Activated CD8-positive, alpha-beta memory T cell treated with anti-CD3 and anti-CD28 coated beads, Interleukin-2, amount 10 ng/mL, durations not matched to agents 7 days and 5 days (primary cell): ENCODE measurements around the gene TIAM1. TPM values are rescaled to one million over a fixed set of nuclear protein-coding genes. Genes with fewer than 3 reads are reported as not detected.

Source experiments
- ATAC-seq: fragments of 150-1000 bp; cut with Tn5 transposase; one replicate; pipeline ENCODE4 v1.10.0; 2021; ENCODE audit warnings: moderate library complexity
- CTCF ChIA-PET: fragments of 350-600 bp; sonication (Branson Sonifier 250); formaldehyde crosslinking; loops from one replicate; lab custom pipeline; 2021; ENCODE audit warnings: antibody characterized with exemption; lab: Charles Lee
- DNase-seq: peaks from one replicate; pipeline ENCODE4 v3.0.0-alpha.2; 2020
- H3K27ac Mint-ChIP-seq: one replicate; pipeline ENCODE4 v1.8.0; 2021; ENCODE audit warnings: mild to moderate bottlenecking, mixed read lengths
- H3K27me3 Mint-ChIP-seq: one replicate; pipeline ENCODE4 v1.8.0; 2021; ENCODE audit warnings: mixed read lengths
- H3K36me3 Mint-ChIP-seq: one replicate; pipeline ENCODE4 v1.8.0; 2021; ENCODE audit warnings: mild to moderate bottlenecking, mixed read lengths
- H3K4me1 Mint-ChIP-seq: one replicate; pipeline ENCODE4 v1.8.0; 2021; ENCODE audit warnings: mixed read lengths
- H3K4me3 Mint-ChIP-seq: one replicate; pipeline ENCODE4 v1.8.0; 2021; ENCODE audit warnings: mild to moderate bottlenecking, moderate library complexity, mixed read lengths
- H3K9me3 Mint-ChIP-seq: one replicate; pipeline ENCODE4 v1.8.0; 2022; ENCODE audit warnings: low read depth, mixed read lengths
- total RNA-seq, 2 experiments: library from RNA; stranded (reverse); gene quantifications; one replicate each; pipeline ENCODE4 v1.2.3, GENCODE V29; 2021

Gene TIAM1
- total RNA-seq, 2 experiments from 2014 or later: 18.8 to 20.5 TPM

GRCh38 chr21:31262728-31263127, 81.3 kb downstream of the TIAM1 start:
- CTCF ChIA-PET: interaction anchor here (1.0 kb wide), 1 partner anchor 13 kb away, joined by 3 read pairs; no protein-coding TSS in a partner anchor
- Mint-ChIP-seq H3K36me3 (peaks cover 3% of the 10 kb centered on the region), H3K9me3 (no peaks in the 10 kb centered on the region), H3K4me3 (no peak overlapping the region), H3K27ac (no peak overlapping the region), H3K27me3 (peaks cover 10% of the 10 kb centered on the region), H3K4me1 (no peaks in the 10 kb centered on the region)
- DNase-seq (no peak), ATAC-seq (no peak)

GRCh38 chr21:31261759-31262158, 82.3 kb downstream of the TIAM1 start:
- Mint-ChIP-seq H3K27ac (no peak overlapping the region), H3K4me3 (no peak overlapping the region), H3K27me3 (peaks cover 9% of the 10 kb centered on the region), H3K4me1 (no peaks in the 10 kb centered on the region), H3K36me3 (peaks cover 3% of the 10 kb centered on the region), H3K9me3 (no peaks in the 10 kb centered on the region)
- DNase-seq (no peak), ATAC-seq (no peak)
- CTCF ChIA-PET: no interaction called here

DNA sequence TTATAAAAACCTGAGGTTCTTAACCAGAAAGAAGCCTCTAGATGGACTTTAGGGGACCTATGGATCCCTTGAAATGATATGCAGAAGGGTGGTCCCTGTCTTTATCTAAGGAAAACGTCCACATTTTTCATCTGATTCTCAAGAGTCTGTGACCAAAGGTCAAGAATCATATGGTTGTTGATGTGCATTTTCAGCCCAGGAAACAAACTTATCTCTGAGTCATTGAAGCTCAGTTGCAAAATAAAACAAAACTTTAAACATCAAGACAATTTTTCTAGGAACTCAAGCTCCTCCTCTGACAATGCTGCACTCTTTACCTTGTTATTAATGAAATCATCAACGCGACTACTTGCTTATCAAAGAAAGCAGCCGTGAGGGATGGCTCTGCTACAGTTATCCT, 83.3 kb downstream of the TIAM1 start:
- CTCF ChIA-PET: no interaction called here
- Mint-ChIP-seq H3K27me3 (peaks cover 9% of the 10 kb centered on the region), H3K36me3 (no peaks in the 10 kb centered on the region), H3K4me1 (no peaks in the 10 kb centered on the region), H3K27ac (no peak overlapping the region), H3K9me3 (no peaks in the 10 kb centered on the region), H3K4me3 (no peak overlapping the region)
- no peak for DNase-seq
- ATAC-seq: no peak

GRCh38 chr21:31258073-31258472, 86.0 kb downstream of the TIAM1 start:
- DNase-seq (no peak), ATAC-seq (no peak)
- CTCF ChIA-PET: no interaction called here
- peaks cover 2% of the 10 kb centered on the region for H3K27me3 Mint-ChIP-seq
- no peak overlapping the region for H3K4me3 Mint-ChIP-seq
- no peaks in the 10 kb centered on the region for H3K36me3 Mint-ChIP-seq
- H3K9me3 Mint-ChIP-seq: no peaks in the 10 kb centered on the region
- H3K27ac Mint-ChIP-seq: no peak overlapping the region
- H3K4me1 Mint-ChIP-seq: no peaks in the 10 kb centered on the region

DNA sequence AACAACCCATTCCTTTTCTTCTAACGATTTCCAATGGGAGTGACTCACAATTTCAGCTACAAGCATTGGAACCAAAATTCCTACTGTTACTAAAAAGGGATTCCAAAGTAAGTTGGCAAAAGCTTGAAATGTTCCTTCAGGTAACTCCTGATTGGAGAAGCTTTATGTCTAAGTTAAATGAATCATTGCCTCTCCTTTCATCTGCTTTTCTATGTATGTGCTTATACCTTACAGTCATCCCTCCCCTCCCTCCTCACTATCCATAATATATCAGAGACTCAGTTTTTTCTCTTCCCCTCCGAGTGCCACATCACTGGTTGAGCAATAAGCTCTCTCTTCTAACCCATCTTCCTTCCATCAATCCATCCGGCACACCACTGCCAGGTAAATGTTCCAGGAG, 86.8 kb downstream of the TIAM1 start:
- H3K27me3 Mint-ChIP-seq: peaks cover 2% of the 10 kb centered on the region
- ATAC-seq: no peak
- H3K4me3 Mint-ChIP-seq: no peak overlapping the region
- H3K27ac Mint-ChIP-seq: no peak overlapping the region
- CTCF ChIA-PET: no interaction called here
- H3K36me3 Mint-ChIP-seq: no peaks in the 10 kb centered on the region
- no peaks in the 10 kb centered on the region for H3K4me1 Mint-ChIP-seq
- DNase-seq: no peak
- no peaks in the 10 kb centered on the region for H3K9me3 Mint-ChIP-seq

- no peaks in the 10 kb centered on the region for H3K36me3 Mint-ChIP-seq
- no peaks in the 10 kb centered on the region for H3K4me1 Mint-ChIP-seq
- ATAC-seq (no peak), DNase-seq (no peak)
- no peaks in the 10 kb centered on the region for H3K9me3 Mint-ChIP-seq
- CTCF ChIA-PET: no interaction called here
- no peak overlapping the region for H3K4me3 Mint-ChIP-seq
- H3K27me3 Mint-ChIP-seq: peaks cover 2% of the 10 kb centered on the region
- H3K27ac Mint-ChIP-seq: no peak overlapping the region
Observed at GRCh38 chr21:31255896-31256295, 88.2 kb downstream of the TIAM1 start.

DNA sequence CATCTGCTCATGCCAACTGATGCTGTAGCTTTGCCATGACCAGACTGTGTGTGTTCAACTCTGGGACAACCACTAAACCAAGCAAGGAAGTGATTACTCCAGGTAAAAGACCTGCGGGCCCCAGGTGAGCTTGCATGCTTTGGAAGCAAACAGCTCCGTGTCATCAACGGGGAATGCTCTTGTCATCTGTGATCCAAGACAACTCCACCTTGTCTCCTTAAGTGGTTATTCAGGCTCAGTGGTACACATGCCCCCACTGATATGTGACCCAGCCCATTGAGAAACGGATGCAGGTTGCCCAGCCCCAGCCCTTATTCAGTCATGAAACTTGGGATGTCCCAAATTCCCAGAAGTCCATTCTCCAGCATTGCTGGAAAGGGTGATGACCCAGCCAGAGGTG, 89.0 kb downstream of the TIAM1 start:
- CTCF ChIA-PET: no interaction called here
- no peak for ATAC-seq
- no peaks in the 10 kb centered on the region for H3K27me3 Mint-ChIP-seq
- no peak overlapping the region for H3K27ac Mint-ChIP-seq
- no peak for DNase-seq
- H3K9me3 Mint-ChIP-seq: no peaks in the 10 kb centered on the region
- no peaks in the 10 kb centered on the region for H3K4me1 Mint-ChIP-seq
- no peaks in the 10 kb centered on the region for H3K36me3 Mint-ChIP-seq
- H3K4me3 Mint-ChIP-seq: no peak overlapping the region

DNA sequence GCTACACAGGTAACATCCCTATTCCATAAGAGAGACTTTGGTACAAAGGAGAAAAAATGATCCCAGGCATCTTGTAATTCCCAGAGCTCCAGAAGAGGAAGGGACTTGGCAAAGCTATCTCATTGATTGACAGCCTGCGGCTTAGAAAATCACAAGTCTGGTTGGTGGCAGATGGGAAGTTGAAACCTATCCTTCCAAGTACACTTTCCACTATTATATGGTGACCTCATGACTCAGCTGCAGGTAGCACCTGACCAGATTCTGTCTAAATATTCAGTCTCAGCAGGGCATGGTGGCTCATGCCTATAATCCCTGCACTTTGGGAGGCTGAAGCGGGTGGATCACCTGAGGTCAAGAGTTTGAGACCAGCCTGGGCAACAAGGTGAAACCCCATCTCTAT, 89.9 kb downstream of the TIAM1 start:
- DNase-seq: no peak
- Mint-ChIP-seq H3K27me3 (no peaks in the 10 kb centered on the region), H3K9me3 (no peaks in the 10 kb centered on the region), H3K4me1 (no peaks in the 10 kb centered on the region), H3K4me3 (no peak overlapping the region), H3K27ac (no peak overlapping the region), H3K36me3 (no peaks in the 10 kb centered on the region)
- ATAC-seq: no peak
- CTCF ChIA-PET: no interaction called here

DNA sequence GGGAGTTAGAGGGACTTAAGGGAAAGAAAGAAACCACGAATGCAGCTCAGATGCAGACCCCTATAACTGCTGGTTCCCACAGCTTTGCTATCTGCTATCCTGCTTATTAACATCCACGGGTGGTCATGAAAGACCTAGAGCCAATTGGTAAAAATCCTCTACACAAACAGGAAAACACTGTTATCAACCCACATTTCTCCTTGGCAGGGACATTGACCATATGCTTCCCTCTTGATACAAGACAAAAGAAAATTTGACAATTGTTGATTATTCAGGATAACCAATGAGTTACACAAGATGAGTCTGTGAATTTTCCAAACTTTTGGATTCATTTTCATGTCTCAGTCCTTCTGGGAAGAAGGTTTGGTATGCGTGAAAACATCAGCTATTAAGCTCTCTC, 90.4 kb downstream of the TIAM1 start:
- H3K36me3 Mint-ChIP-seq: no peaks in the 10 kb centered on the region
- no peaks in the 10 kb centered on the region for H3K4me1 Mint-ChIP-seq
- CTCF ChIA-PET: no interaction called here
- H3K4me3 Mint-ChIP-seq: no peak overlapping the region
- DNase-seq (no peak), ATAC-seq (no peak)
- no peaks in the 10 kb centered on the region for H3K27me3 Mint-ChIP-seq
- H3K27ac Mint-ChIP-seq: no peak overlapping the region
- no peaks in the 10 kb centered on the region for H3K9me3 Mint-ChIP-seq

DNA sequence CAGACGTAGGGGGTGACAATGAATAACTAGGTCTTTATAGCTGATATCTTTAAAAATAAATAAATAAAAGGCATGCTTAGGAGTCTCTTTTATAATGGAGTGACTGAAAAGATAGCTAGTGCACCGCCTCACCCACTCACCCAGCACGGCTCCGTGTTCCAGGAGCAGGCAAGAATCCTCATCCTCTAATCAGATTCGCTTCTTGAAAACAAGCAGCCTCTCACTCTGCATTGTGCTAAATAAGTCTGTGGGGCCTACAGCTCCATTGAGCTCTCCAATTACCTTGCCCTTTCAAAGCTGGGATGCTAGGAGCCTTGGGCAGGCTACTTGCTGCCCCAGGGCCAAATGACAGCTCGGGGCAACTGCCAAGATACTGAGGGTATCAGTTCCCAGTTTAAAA, 91.5 kb downstream of the TIAM1 start:
- ATAC-seq (no peak), DNase-seq (no peak)
- Mint-ChIP-seq H3K4me1 (no peaks in the 10 kb centered on the region), H3K9me3 (no peaks in the 10 kb centered on the region), H3K4me3 (no peak overlapping the region), H3K36me3 (peaks cover 2% of the 10 kb centered on the region), H3K27me3 (no peaks in the 10 kb centered on the region), H3K27ac (no peak overlapping the region)
- CTCF ChIA-PET: interaction anchor here (1.0 kb wide), 1 partner anchor 224 kb away, joined by 3 read pairs; no protein-coding TSS in a partner anchor

DNA sequence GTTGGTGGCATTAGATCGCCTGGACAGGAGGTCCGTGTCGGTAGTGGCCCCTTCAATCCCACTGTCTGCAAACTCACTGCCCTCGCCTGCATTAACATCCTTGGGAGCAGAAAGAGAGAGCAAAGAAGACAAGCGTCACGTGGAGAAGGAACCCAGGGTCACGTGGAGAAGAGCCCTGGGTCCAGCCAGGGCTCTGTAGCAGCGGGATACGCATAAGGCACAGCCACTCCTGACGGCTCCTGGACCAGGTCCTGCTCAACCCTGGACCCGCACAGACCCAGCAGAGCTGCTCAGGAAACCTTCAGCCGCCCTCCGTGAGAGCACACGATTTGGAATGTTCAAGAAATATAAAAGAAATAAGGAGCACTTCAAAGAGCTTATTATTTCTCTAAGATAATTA, 92.0 kb downstream of the TIAM1 start:
- no peaks in the 10 kb centered on the region for H3K4me1 Mint-ChIP-seq
- H3K36me3 Mint-ChIP-seq: peaks cover 2% of the 10 kb centered on the region
- no peaks in the 10 kb centered on the region for H3K9me3 Mint-ChIP-seq
- H3K4me3 Mint-ChIP-seq: no peak overlapping the region
- CTCF ChIA-PET: no interaction called here
- no peak overlapping the region for H3K27ac Mint-ChIP-seq
- DNase-seq (no peak), ATAC-seq (no peak)
- no peaks in the 10 kb centered on the region for H3K27me3 Mint-ChIP-seq

DNA sequence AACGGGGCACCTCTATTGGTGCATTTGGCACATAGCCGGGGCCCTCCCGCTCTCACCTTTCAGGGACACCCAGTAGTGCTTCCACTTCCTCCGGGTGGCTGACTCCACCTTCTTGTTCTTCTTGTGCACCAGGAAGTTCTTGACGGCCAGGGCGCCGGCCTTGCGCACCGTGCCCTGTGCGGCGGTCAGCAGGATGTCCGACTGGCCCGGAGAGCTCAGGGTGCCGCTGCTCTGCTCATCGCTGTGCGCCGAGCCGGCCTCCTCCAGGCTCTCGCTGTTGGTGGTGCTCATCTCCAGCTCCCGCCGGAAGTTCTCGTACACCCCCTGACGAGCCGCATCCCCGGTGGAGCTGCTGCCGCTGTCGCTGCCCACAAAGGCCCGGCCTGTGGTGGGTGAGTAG, 92.4 kb downstream of the TIAM1 start:
- H3K4me3 Mint-ChIP-seq: no peak overlapping the region
- H3K27me3 Mint-ChIP-seq: no peaks in the 10 kb centered on the region
- no peak overlapping the region for H3K27ac Mint-ChIP-seq
- H3K36me3 Mint-ChIP-seq: peaks cover 2% of the 10 kb centered on the region
- DNase-seq (no peak), ATAC-seq (no peak)
- CTCF ChIA-PET: no interaction called here
- no peaks in the 10 kb centered on the region for H3K9me3 Mint-ChIP-seq
- H3K4me1 Mint-ChIP-seq: no peaks in the 10 kb centered on the region

GRCh38 chr21:31248598-31248997, 95.5 kb downstream of the TIAM1 start:
- ATAC-seq: no peak
- Mint-ChIP-seq H3K4me1 (no peaks in the 10 kb centered on the region), H3K36me3 (peaks cover 16% of the 10 kb centered on the region), H3K27ac (no peak overlapping the region), H3K9me3 (peaks cover 4% of the 10 kb centered on the region), H3K27me3 (no peaks in the 10 kb centered on the region), H3K4me3 (no peak overlapping the region)
- CTCF ChIA-PET: no interaction called here
- DNase-seq: no peak

DNA sequence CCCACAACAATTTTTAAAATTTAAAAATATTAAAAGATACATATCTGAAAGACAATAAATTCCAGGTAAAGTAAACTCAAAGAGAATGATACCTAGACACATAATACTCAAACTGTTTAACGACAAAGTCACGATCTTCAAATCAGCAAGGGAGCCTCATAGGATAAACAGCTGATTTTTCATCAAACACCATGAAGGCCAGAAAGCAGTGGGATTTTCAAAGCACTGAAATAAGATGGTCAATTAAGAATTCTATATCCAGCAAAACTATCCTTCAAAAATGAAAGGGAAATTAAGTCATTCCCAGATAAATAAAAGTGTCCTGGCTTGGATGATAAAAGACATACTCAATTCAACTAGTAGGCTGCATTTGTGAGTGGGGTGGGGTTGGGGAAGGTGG, 100.5 kb downstream of the TIAM1 start:
- Mint-ChIP-seq H3K36me3 (peaks cover 36% of the 10 kb centered on the region), H3K9me3 (peaks cover 23% of the 10 kb centered on the region), H3K4me3 (no peak overlapping the region), H3K27ac (no peak overlapping the region), H3K4me1 (no peaks in the 10 kb centered on the region), H3K27me3 (no peaks in the 10 kb centered on the region)
- CTCF ChIA-PET: no interaction called here
- DNase-seq (no peak), ATAC-seq (no peak)

DNA sequence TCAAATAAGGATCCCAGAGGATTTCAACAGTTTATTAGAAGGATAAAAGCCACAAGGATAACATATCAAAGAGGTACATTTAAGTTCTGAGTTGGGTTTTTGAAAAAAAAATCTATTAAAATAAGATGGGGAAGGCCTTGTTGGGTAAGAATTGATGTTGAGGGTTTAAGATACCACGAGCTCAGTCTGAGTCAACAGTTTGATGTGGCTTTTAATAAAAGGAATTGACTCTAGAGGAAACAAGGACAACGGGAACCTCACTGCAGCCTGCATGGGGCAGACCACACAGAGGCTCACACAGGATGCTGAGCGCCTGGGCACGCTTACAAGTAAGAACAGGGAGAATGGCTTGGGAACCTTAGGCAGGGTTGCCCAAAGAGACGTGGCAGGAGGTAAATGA, 107.5 kb downstream of the TIAM1 start:
- Mint-ChIP-seq H3K27me3 (no peaks in the 10 kb centered on the region), H3K27ac (no peak overlapping the region), H3K9me3 (peaks cover 13% of the 10 kb centered on the region), H3K4me3 (no peak overlapping the region), H3K4me1 (peaks cover 13% of the 10 kb centered on the region), H3K36me3 (peaks cover 12% of the 10 kb centered on the region)
- CTCF ChIA-PET: interaction anchor here (1.4 kb wide), 1 partner anchor 77 kb away, joined by 3 read pairs; no protein-coding TSS in a partner anchor
- ATAC-seq (no peak), DNase-seq (peak; percentile 41)
